22Rv1 (cell line): Measurements from ENCODE around the gene COPG2.

Experiments used
- CTCF ChIP-seq: fragments of 450-650 bp; IDR thresholded peaks from 2 replicates; pipeline ENCODE4 v1.5.1; 2017; ENCODE audit warnings: mild to moderate bottlenecking
- ZFX ChIP-seq: fragments of 450-650 bp; IDR thresholded peaks from 2 replicates; pipeline ENCODE4 v1.6.1; 2017; ENCODE audit warnings: antibody characterized with exemption, borderline replicate concordance

GRCh38 chr7:130641497-130641896, 27.1 kb downstream of the COPG2 start:
- TF ChIP-seq CTCF (no peak), ZFX (no peak)
